Measurements from ENCODE around the gene CTNNA3.

Gene CTNNA3

DNA sequence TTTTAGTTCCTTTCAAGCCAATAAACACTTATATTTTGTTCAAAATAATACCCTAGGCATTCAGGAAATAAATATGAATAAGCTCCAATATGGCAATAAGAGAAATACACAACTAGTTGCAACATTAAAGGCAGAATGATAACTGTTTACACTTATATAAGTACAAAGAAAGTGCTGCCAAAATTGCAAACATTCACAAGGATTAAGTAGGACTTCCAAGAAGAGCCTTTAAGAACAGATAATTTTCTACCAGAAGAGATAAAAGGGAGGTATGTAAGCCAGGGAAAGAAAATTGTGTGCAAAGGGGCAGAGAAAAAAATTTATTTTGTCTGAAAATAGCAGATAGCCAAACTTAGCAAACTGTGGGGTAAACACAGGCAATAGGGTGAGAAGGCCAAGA, 83.8 kb downstream of the CTNNA3 start:
- no peak for DNase-seq (ENCODE audit: low read depth)

GRCh38 chr10:67609996-67610793, 85.8 kb downstream of the CTNNA3 start:
- peak; percentile 25 for DNase-seq (ENCODE audit: low read depth)
- TF ChIP-seq CTCF (conservative IDR thresholded peaks at IDR 0.05; ENCODE audit: low read length): no peak
- no peak overlapping the region for H3K4me3 ChIP-seq (ENCODE audit: low read length)

More for the DNA sequence above, 83.8 kb downstream of the CTNNA3 start:
- no peak for TF ChIP-seq CTCF (conservative IDR thresholded peaks at IDR 0.05; ENCODE audit: low read length)
- H3K4me3 ChIP-seq (ENCODE audit: low read length): no peak overlapping the region

GRCh38 chr10:67608001-67608400, 88.0 kb downstream of the CTNNA3 start:
- no peak for TF ChIP-seq CTCF (conservative IDR thresholded peaks at IDR 0.05; ENCODE audit: low read length)
- DNase-seq (ENCODE audit: low read depth): no peak
- H3K4me3 ChIP-seq (ENCODE audit: low read length): no peak overlapping the region

GRCh38 chr10:67607472-67607871, 88.5 kb downstream of the CTNNA3 start:
- H3K4me3 ChIP-seq (ENCODE audit: low read length): no peak overlapping the region
- no peak for TF ChIP-seq CTCF (conservative IDR thresholded peaks at IDR 0.05; ENCODE audit: low read length)
- DNase-seq (ENCODE audit: low read depth): no peak

GRCh38 chr10:67606572-67606971, 89.4 kb downstream of the CTNNA3 start:
- no peak overlapping the region for H3K4me3 ChIP-seq (ENCODE audit: low read length)
- peak; percentile 39 for DNase-seq (ENCODE audit: low read depth)
- no peak for TF ChIP-seq CTCF (conservative IDR thresholded peaks at IDR 0.05; ENCODE audit: low read length)

GRCh38 chr10:67603701-67604100, 92.3 kb downstream of the CTNNA3 start:
- no peak for TF ChIP-seq CTCF (conservative IDR thresholded peaks at IDR 0.05; ENCODE audit: low read length)
- no peak overlapping the region for H3K4me3 ChIP-seq (ENCODE audit: low read length)
- no peak for DNase-seq (ENCODE audit: low read depth)

GRCh38 chr10:67603086-67603485, 92.9 kb downstream of the CTNNA3 start:
- no peak for DNase-seq (ENCODE audit: low read depth)
- H3K4me3 ChIP-seq (ENCODE audit: low read length): no peak overlapping the region
- TF ChIP-seq CTCF (conservative IDR thresholded peaks at IDR 0.05; ENCODE audit: low read length): no peak
